ENCODE data around the gene NOP53. TPM values are rescaled to one million over a fixed set of nuclear protein-coding genes. Genes with fewer than 3 reads are reported as not detected.
"Not testable (repeated sequence)": the region's sequence is repeated elsewhere in the genome, so short reads cannot be mapped to it uniquely, and the experiment has no call there.

NOP53 gene
- total and polyA plus RNA-seq, 8 donors = 130 to 557 (median 454) TPM

DNA sequence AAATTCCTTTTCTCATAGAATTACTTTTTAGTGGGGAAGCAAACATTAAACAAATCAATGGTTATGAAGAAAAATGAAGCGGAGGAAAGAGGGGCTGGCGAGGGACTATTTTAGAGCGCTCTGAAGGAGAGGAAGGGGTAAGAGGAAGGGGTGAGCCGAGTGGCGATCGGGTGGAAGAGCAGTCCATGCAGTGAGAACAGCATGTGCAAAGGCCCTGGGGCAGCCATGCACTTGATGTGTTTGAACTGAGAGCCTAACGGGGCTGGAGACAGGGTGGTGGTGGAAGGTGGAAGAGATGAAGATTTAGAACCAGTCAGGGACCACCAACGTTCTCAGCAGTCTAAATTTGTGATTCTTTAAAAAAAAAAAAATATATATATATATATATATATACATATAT, 14.4 kb upstream of the NOP53 start:
- intact Hi-C loops (cut with DNase I) = no loop called here
- H3K4me1 ChIP-seq = peaks cover 15 to 44% of the 10 kb centered on the region in 2 donors
- peak overlapping the region in 1 of 2 donors; percentile 77 for H3K27ac ChIP-seq
- TF ChIP-seq, protein P1, sequence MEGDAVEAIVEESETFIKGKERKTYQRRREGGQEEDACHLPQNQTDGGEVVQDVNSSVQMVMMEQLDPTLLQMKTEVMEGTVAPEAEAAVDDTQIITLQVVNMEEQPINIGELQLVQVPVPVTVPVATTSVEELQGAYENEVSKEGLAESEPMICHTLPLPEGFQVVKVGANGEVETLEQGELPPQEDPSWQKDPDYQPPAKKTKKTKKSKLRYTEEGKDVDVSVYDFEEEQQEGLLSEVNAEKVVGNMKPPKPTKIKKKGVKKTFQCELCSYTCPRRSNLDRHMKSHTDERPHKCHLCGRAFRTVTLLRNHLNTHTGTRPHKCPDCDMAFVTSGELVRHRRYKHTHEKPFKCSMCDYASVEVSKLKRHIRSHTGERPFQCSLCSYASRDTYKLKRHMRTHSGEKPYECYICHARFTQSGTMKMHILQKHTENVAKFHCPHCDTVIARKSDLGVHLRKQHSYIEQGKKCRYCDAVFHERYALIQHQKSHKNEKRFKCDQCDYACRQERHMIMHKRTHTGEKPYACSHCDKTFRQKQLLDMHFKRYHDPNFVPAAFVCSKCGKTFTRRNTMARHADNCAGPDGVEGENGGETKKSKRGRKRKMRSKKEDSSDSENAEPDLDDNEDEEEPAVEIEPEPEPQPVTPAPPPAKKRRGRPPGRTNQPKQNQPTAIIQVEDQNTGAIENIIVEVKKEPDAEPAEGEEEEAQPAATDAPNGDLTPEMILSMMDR (IDR thresholded peaks at IDR 0.05) = no peak
- peaks cover 0 to 20% of the 10 kb centered on the region in 2 donors for H3K27me3 ChIP-seq
- DNase-seq (no peak), ATAC-seq (no peak)
- H3K4me3 ChIP-seq = no peak overlapping the region
- H3K9me3 ChIP-seq = no peaks in the 10 kb centered on the region
- peaks cover 0 to 45% of the 10 kb centered on the region in 2 donors for H3K36me3 ChIP-seq

DNA sequence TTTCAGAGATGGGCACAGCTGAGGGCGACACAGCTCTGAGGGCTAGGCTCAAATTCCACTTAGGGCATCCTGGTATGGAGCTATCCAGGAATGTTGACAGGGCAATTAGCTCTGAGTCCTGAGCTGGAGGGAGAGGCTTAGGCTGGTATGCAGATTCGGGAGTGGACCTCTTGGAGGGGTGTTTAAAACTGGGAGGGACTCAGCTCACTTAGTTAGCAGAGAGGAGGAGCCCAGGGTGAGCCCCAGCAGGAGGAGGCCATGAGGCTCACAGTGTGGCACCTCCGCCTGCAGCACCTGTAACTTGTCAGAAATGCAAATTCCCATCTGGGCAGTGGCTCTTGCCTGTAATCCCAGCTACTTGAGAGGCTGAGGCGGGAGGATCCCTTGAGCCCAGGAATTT, 10.2 kb upstream of the NOP53 start:
- intact Hi-C loops (cut with DNase I) = no loop called here
- Histone ChIP-seq H3K36me3 (peaks cover 0 to 61% of the 10 kb centered on the region in 2 donors), H3K27me3 (peaks cover 0 to 4% of the 10 kb centered on the region in 2 donors), H3K4me3 (no peak overlapping the region), H3K27ac (no peak overlapping the region), H3K9me3 (no peaks in the 10 kb centered on the region), H3K4me1 (peaks cover 0 to 4% of the 10 kb centered on the region in 2 donors)
- DNase-seq = no peak
- peak; percentile 41 for ATAC-seq
- TF ChIP-seq, protein P1 (IDR thresholded peaks at IDR 0.05) = no peak

DNA sequence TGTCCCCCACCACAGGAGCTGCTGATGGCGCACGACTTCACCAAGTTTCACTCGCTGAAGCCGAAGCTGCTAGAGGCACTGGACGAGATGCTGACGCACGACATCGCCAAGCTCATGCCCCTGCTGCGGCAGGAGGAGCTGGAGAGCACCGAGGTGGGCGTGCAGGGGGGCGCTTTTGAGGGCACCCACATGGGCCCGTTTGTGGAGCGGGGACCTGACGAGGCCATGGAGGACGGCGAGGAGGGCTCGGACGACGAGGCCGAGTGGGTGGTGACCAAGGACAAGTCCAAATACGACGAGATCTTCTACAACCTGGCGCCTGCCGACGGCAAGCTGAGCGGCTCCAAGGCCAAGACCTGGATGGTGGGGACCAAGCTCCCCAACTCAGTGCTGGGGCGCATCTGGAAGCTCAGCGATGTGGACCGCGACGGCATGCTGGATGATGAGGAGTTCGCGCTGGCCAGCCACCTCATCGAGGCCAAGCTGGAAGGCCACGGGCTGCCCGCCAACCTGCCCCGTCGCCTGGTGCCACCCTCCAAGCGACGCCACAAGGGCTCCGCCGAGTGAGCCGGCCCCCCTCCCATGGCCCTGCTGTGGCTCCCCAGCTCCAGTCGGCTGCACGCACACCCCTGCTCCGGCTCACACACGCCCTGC, 4.4 kb upstream of the NOP53 start:
- DNase-seq = no peak
- peaks cover 0 to 52% of the 10 kb centered on the region in 2 donors for H3K36me3 ChIP-seq
- no peak overlapping the region for H3K27ac ChIP-seq
- H3K9me3 ChIP-seq = no peaks in the 10 kb centered on the region
- no peaks in the 10 kb centered on the region for H3K27me3 ChIP-seq
- TF ChIP-seq, protein P1 (IDR thresholded peaks at IDR 0.05) = no peak
- peaks cover 16 to 34% of the 10 kb centered on the region in 2 donors for H3K4me1 ChIP-seq
- no peak overlapping the region for H3K4me3 ChIP-seq
- intact Hi-C loops (cut with DNase I) = no loop called here
- ATAC-seq = no peak

DNA sequence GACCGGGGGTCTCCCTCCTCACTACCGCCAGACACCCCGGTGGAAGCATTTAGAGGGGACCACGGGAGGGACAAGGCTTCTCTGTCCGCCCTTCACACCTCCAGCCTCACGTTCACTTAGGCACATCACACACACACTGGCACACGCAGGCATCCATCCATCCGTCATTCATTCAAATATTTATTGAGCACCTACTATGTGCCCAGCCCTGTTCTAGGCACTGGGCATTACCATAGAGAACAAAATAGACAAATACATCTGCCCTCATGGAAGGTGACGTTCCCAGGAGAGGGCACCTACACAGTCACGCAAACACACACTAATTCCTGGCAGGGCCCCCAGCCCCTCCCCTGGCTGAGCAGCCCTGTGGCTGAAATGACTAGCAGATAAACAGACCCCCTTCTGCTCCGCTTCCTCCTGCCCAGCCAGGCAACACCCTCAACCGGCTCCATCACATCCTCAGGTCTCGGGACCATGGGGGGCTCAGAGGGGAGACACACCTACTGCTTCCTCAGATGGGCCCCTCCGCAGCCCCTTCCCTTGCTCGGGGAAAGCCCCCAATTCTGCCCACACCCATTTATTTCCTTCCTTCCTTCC, 3.7 kb upstream of the NOP53 start:
- H3K9me3 ChIP-seq = no peaks in the 10 kb centered on the region
- peak overlapping the region; percentile 83 to 94 for H3K27ac ChIP-seq
- H3K36me3 ChIP-seq = peaks cover 0 to 46% of the 10 kb centered on the region in 2 donors
- no peaks in the 10 kb centered on the region for H3K27me3 ChIP-seq
- peaks cover 22 to 40% of the 10 kb centered on the region in 2 donors for H3K4me1 ChIP-seq
- ATAC-seq (no peak), DNase-seq (no peak)
- intact Hi-C loops (cut with DNase I) = no loop called here
- H3K4me3 ChIP-seq = no peak overlapping the region
- TF ChIP-seq, protein P1 (IDR thresholded peaks at IDR 0.05) = no peak

DNA sequence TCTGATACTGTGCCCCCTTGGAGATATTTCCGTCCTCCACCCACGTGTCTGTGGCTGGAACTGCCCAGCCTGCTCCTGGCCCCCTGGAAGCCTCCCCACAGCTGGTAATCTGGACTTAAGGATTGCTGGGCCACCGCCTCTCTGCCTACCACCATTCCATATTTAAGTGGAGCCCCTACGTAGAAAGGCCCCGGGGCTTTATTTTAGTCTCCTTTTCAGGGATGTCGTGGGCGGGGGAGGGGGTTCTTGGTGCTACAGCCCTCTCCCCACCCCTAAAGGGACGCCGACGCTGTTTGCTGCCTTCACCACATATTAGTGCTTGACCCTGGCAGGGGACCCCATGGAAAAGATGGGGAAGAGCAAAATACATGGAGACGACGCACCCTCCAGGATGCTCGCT, 2.7 kb upstream of the NOP53 start:
- TF ChIP-seq, protein P1 (IDR thresholded peaks at IDR 0.05) = no peak
- H3K27ac ChIP-seq = peak overlapping the region; percentile 83 to 94
- peaks cover 24 to 50% of the 10 kb centered on the region in 2 donors for H3K4me1 ChIP-seq
- H3K4me3 ChIP-seq = peak overlapping the region in 1 of 2 donors; percentile 41
- DNase-seq (no peak), ATAC-seq (no peak)
- intact Hi-C loops (cut with DNase I) = no loop called here
- H3K9me3 ChIP-seq = no peaks in the 10 kb centered on the region
- H3K27me3 ChIP-seq = no peaks in the 10 kb centered on the region
- H3K36me3 ChIP-seq = peaks cover 0 to 52% of the 10 kb centered on the region in 2 donors

DNA sequence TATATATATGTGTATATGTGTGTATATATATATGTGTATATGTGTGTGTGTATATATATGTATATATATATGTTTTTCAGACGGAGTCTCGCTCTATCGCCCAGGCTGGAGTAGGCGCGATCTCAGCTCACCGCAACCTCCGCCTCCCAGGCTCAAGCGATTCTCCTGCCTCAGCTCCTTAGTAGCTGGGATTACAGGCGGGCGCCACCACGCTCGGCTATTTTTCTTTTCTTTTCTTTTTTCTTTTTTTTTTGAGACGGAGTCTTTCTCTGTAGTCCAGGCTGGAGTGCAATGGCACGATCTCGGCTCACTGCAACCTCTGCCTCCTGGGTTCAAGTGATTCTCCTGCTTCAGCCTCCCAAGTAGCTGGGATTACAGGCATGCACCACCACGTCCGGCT, 783 bp downstream of the NOP53 start:
- Histone ChIP-seq H3K4me1 (peaks cover 24 to 60% of the 10 kb centered on the region in 2 donors), H3K36me3 (peaks cover 2 to 53% of the 10 kb centered on the region in 2 donors), H3K4me3 (peak overlapping the region; percentile 73 to 87)
- ATAC-seq; intact Hi-C loops (cut with DNase I); DNase-seq; H3K27ac ChIP-seq; H3K27me3 ChIP-seq; H3K9me3 ChIP-seq: not testable (repeated sequence)

Measured in left lung (tissue), 10 donors.